ENCODE results near the gene PIK3CA. TPM values are rescaled to one million over a fixed set of nuclear protein-coding genes. Genes with fewer than 3 reads are reported as not detected.
A peak's percentile ranks its signal among the peaks of the same experiment; 100 is the strongest.

Gene PIK3CA
- total RNA-seq (10 to 100 TPM; 57.1 to 63.1 TPM), total RNA-seq (35.6 to 375 (median 156) reads per million in 172 experiments)
- 30.2 TPM for polyA plus RNA-seq (2013, experiment 1 of 2)
- polyA plus RNA-seq (2013, experiment 2 of 2), result 28.9 TPM

DNA sequence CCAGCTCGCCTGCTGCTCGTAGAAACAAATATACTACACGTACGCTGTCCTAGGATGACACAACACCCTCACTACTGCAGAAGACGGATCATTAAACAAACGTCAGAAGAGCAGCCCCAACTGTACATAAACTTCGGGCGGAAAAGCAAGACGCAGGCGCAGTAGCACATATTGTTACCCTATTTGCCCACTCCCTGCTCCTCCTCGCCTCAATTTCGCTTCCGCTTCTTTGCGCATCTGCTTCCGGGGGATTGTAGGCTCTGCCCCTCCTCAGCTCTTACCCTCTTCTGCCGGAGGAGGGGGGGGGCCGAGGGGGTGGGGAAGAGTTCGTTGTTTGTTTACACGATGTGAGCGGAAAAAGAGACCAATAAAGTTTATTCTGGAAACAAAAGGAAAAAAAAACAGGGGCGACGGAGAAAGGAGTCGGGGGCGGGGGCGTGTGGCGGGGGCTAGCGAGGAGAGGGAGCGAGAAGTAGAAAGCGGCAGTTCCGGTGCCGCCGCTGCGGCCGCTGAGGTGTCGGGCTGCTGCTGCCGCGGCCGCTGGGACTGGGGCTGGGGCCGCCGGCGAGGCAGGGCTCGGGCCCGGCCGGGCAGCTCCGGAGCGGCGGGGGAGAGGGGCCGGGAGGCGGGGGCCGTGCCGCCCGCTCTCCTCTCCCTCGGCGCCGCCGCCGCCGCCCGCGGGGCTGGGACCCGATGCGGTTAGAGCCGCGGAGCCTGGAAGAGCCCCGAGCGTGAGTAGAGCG, at the start of gene PIK3CA:
PIK3CA (plus strand) TSS at position 485 of the 743 bp plus-strand sequence. CDS start 50,469 bp downstream, outside the sequence.
- Mint-ChIP-seq H3K4me1 (ENCODE audit: low read depth) (peaks cover 40% of the 10 kb centered on the region), H3K36me3 (ENCODE audit: low read depth) (peaks cover 8% of the 10 kb centered on the region), H3K27ac (peak within 1 kb of the TSS; percentile 91), H3K9me3 (no peaks in the 10 kb centered on the region), H3K4me3 (peak within 1 kb of the TSS; percentile 95), H3K27me3 (no peaks in the 10 kb centered on the region)
- H3K4me3 ChIP-seq (ENCODE audit: low read length), result peak within 1 kb of the TSS; percentile 73
- CTCF ChIA-PET, result interaction anchor here (0.7 to 3.5 kb wide), 7 partner anchors 48 to 199 kb away, joined by 3 to 14 read pairs (median 4); no protein-coding TSS in a partner anchor
- no peaks in the 10 kb centered on the region for H3K27me3 ChIP-seq (ENCODE audit: control insufficient read depth in 1 of 2, insufficient read depth in 2 of 2, low read length in 2 of 2)
- ATAC-seq (ENCODE audit: poor library complexity) (peak; percentile 74), DNase-seq (peak; percentile 85 to 99 (median 90))
- no peaks in the 10 kb centered on the region for H3K36me3 ChIP-seq (ENCODE audit: insufficient read depth, low read length)
- H3K4me1 ChIP-seq (ENCODE audit: insufficient read depth, low read length), result peaks cover 2% of the 10 kb centered on the region
- TF ChIP-seq CTCF (IDR thresholded peaks at IDR 0.05), result no peak
- intact Hi-C loops (cut with DNase I, micrococcal nuclease), result loop anchor here (1.0 to 5.0 kb wide), 11 partner anchors 41 to 1454 kb away; partner anchors contain the start of genes ACTL6A (in 1 of the 2), MRPL47 (in 1 of the 2), NDUFB5 (in 1 of the 2) and TTC14 (in 1 of the 2)
- POLR2A ChIA-PET, result interaction anchor here (0.6 to 3.5 kb wide), 34 partner anchors 9 to 1454 kb away, joined by 3 to 43 read pairs (median 6); partner anchors contain the start of genes ACTL6A, MFN1, MRPL47 and NDUFB5
- no peaks in the 10 kb centered on the region for H3K9me3 ChIP-seq (ENCODE audit: control insufficient read depth in 1 of 2, insufficient read depth in 1 of 2, low read length in 2 of 2)
- H3K27ac ChIP-seq (ENCODE audit: low read depth in 1 of 2, low read length in 2 of 2), result peak within 1 kb of the TSS; percentile 90 to 100

GRCh38 chr3:179098388-179099077, 49.6 kb upstream of the PIK3CA start:
- H3K4me1 Mint-ChIP-seq (ENCODE audit: low read depth), result no peaks in the 10 kb centered on the region
- Histone ChIP-seq H3K36me3 (ENCODE audit: insufficient read depth, low read length) (no peaks in the 10 kb centered on the region), H3K4me3 (ENCODE audit: low read length) (no peak overlapping the region), H3K4me1 (ENCODE audit: insufficient read depth, low read length) (no peaks in the 10 kb centered on the region), H3K27ac (ENCODE audit: low read depth in 1 of 2, low read length in 2 of 2) (no peak overlapping the region), H3K27me3 (ENCODE audit: control insufficient read depth in 1 of 2, insufficient read depth in 2 of 2, low read length in 2 of 2) (no peaks in the 10 kb centered on the region), H3K9me3 (ENCODE audit: control insufficient read depth in 1 of 2, insufficient read depth in 1 of 2, low read length in 2 of 2) (no peaks in the 10 kb centered on the region)
- no peak for TF ChIP-seq CTCF (IDR thresholded peaks at IDR 0.05)
- no peak overlapping the region for H3K27ac Mint-ChIP-seq
- CTCF ChIA-PET, result interaction anchor here (0.6 to 1.4 kb wide), 2 partner anchors 9 to 182 kb away, joined by 3 read pairs; no protein-coding TSS in a partner anchor
- no peak for ATAC-seq (ENCODE audit: poor library complexity)
- no peak overlapping the region for H3K4me3 Mint-ChIP-seq
- intact Hi-C loops (cut with DNase I, micrococcal nuclease), result loop anchor here in 1 of 2 experiments (5.0 kb wide), 1 partner anchor 81 kb away; no protein-coding TSS in a partner anchor
- no peaks in the 10 kb centered on the region for H3K9me3 Mint-ChIP-seq
- no peaks in the 10 kb centered on the region for H3K36me3 Mint-ChIP-seq (ENCODE audit: low read depth)
- POLR2A ChIA-PET, result interaction anchor here (0.8 to 1.8 kb wide), 2 partner anchors 27 to 86 kb away, joined by 3 to 7 read pairs; partner anchors contain the start of gene ZMAT3
- DNase-seq, result no peak
- H3K27me3 Mint-ChIP-seq, result no peaks in the 10 kb centered on the region

- Mint-ChIP-seq H3K27me3 (no peaks in the 10 kb centered on the region), H3K27ac (no peak overlapping the region), H3K4me3 (no peak overlapping the region), H3K36me3 (ENCODE audit: low read depth) (no peaks in the 10 kb centered on the region), H3K4me1 (ENCODE audit: low read depth) (no peaks in the 10 kb centered on the region), H3K9me3 (no peaks in the 10 kb centered on the region)
- intact Hi-C loops (cut with DNase I, micrococcal nuclease), result loop anchor here in 1 of 2 experiments (10.0 kb wide), 1 partner anchor 454 kb away; no protein-coding TSS in a partner anchor
- ChIA-PET POLR2A (interaction anchor here (0.6 to 1.0 kb wide), 3 partner anchors 28 to 223 kb away, joined by 3 to 4 read pairs (median 3); no protein-coding TSS in a partner anchor), CTCF (interaction anchor here (1.5 kb wide), 1 partner anchor 215 kb away, joined by 4 read pairs; no protein-coding TSS in a partner anchor)
- Histone ChIP-seq H3K27ac (ENCODE audit: low read depth in 1 of 2, low read length in 2 of 2) (no peak overlapping the region), H3K4me1 (ENCODE audit: insufficient read depth, low read length) (no peaks in the 10 kb centered on the region), H3K4me3 (ENCODE audit: low read length) (no peak overlapping the region), H3K36me3 (ENCODE audit: insufficient read depth, low read length) (no peaks in the 10 kb centered on the region), H3K9me3 (ENCODE audit: control insufficient read depth in 1 of 2, insufficient read depth in 1 of 2, low read length in 2 of 2) (no peaks in the 10 kb centered on the region), H3K27me3 (ENCODE audit: control insufficient read depth in 1 of 2, insufficient read depth in 2 of 2, low read length in 2 of 2) (no peaks in the 10 kb centered on the region)
- no peak for TF ChIP-seq CTCF (IDR thresholded peaks at IDR 0.05)
- no peak for DNase-seq
- no peak for ATAC-seq (ENCODE audit: poor library complexity)
Measured at GRCh38 chr3:179100652-179101051, 47.5 kb upstream of the PIK3CA start.

All from CD4-positive, alpha-beta T cell (primary cell).